ENCODE results near the gene LPP. TPM values are rescaled to one million over a fixed set of nuclear protein-coding genes. Genes with fewer than 3 reads are reported as not detected.

The LPP gene
- total RNA-seq, 1 donor from 2014 or later = 222 TPM

GRCh38 chr3:188518835-188519452 lies 365.0 kb downstream of the LPP start:
- Mint-ChIP-seq H3K36me3 (ENCODE audit: low read depth, unreplicated experiment) (peaks cover 14% of the 10 kb centered on the region), H3K9me3 (ENCODE audit: unreplicated experiment) (peaks cover 3% of the 10 kb centered on the region), H3K4me1 (ENCODE audit: low read depth, unreplicated experiment) (peaks cover 13% of the 10 kb centered on the region), H3K27ac (ENCODE audit: unreplicated experiment) (no peak overlapping the region), H3K4me3 (ENCODE audit: unreplicated experiment) (no peak overlapping the region), H3K27me3 (ENCODE audit: low read depth, unreplicated experiment) (no peaks in the 10 kb centered on the region)
- Histone ChIP-seq H3K4me2 (ENCODE audit: low read length) (no peak overlapping the region), H2AFZ (ENCODE audit: low read depth, low read length) (no peak overlapping the region), H3K9me3 (ENCODE audit: insufficient read depth, low read depth, low read length) (no peaks in the 10 kb centered on the region), H3K4me3 (ENCODE audit: insufficient read depth, low read depth, low read length) (no peak overlapping the region), H3K79me2 (ENCODE audit: insufficient read depth, low read length) (peaks cover 88% of the 10 kb centered on the region), H3K9ac (ENCODE audit: low read length) (no peak overlapping the region), H3K36me3 (ENCODE audit: insufficient read depth, low read length) (no peaks in the 10 kb centered on the region), H3K27me3 (ENCODE audit: insufficient read depth, low read length) (no peaks in the 10 kb centered on the region), H3K27ac (ENCODE audit: low read depth, low read length) (no peak overlapping the region), H3K4me1 (ENCODE audit: insufficient read depth, low read length) (peaks cover 9% of the 10 kb centered on the region), H4K20me1 (ENCODE audit: insufficient read depth, low read length) (peaks cover 34% of the 10 kb centered on the region)
- TF ChIP-seq, protein P1, sequence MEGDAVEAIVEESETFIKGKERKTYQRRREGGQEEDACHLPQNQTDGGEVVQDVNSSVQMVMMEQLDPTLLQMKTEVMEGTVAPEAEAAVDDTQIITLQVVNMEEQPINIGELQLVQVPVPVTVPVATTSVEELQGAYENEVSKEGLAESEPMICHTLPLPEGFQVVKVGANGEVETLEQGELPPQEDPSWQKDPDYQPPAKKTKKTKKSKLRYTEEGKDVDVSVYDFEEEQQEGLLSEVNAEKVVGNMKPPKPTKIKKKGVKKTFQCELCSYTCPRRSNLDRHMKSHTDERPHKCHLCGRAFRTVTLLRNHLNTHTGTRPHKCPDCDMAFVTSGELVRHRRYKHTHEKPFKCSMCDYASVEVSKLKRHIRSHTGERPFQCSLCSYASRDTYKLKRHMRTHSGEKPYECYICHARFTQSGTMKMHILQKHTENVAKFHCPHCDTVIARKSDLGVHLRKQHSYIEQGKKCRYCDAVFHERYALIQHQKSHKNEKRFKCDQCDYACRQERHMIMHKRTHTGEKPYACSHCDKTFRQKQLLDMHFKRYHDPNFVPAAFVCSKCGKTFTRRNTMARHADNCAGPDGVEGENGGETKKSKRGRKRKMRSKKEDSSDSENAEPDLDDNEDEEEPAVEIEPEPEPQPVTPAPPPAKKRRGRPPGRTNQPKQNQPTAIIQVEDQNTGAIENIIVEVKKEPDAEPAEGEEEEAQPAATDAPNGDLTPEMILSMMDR (IDR thresholded peaks at IDR 0.05; ENCODE audit: insufficient read depth, low read depth, low read length) = no peak
- TF ChIP-seq EZH2 (IDR thresholded peaks at IDR 0.05; ENCODE audit: insufficient read depth, low read length) = no peak
- DNase-seq (ENCODE audit: low read depth) (no peak), FAIRE-seq (no peak)

DNA sequence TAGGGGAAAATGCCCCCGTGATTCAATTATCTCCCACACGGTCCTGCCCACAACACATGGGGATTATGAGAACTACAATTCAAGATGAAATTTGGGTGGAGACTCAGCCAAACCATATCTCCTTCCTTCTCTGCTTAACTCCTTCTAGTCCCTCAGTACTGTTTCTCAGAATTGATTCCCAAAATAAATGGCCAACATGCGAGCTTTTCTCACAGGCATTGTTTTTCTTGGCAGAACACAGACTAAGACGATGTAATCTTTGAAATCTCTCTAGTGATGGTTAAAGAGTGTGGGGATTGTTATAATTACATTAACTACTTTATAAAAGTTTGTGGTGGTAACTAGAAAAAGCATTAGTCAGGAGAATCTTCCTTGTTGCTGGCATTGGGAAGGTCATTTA lies 366.5 kb downstream of the LPP start:
- H3K36me3 Mint-ChIP-seq (ENCODE audit: low read depth, unreplicated experiment) = peaks cover 22% of the 10 kb centered on the region
- Histone ChIP-seq H3K27ac (ENCODE audit: low read depth, low read length) (peak overlapping the region; percentile 11), H3K27me3 (ENCODE audit: insufficient read depth, low read length) (no peaks in the 10 kb centered on the region), H3K9ac (ENCODE audit: low read length) (no peak overlapping the region), H3K79me2 (ENCODE audit: insufficient read depth, low read length) (peaks cover 78% of the 10 kb centered on the region), H3K9me3 (ENCODE audit: insufficient read depth, low read depth, low read length) (no peaks in the 10 kb centered on the region), H3K4me1 (ENCODE audit: insufficient read depth, low read length) (peaks cover 7% of the 10 kb centered on the region), H3K4me3 (ENCODE audit: insufficient read depth, low read depth, low read length) (no peak overlapping the region), H4K20me1 (ENCODE audit: insufficient read depth, low read length) (peaks cover 27% of the 10 kb centered on the region), H2AFZ (ENCODE audit: low read depth, low read length) (no peak overlapping the region), H3K4me2 (ENCODE audit: low read length) (no peak overlapping the region), H3K36me3 (ENCODE audit: insufficient read depth, low read length) (peaks cover 2% of the 10 kb centered on the region)
- no peak overlapping the region for H3K4me3 Mint-ChIP-seq (ENCODE audit: unreplicated experiment)
- peak; percentile 41 for DNase-seq (ENCODE audit: low read depth)
- FAIRE-seq = no peak
- TF ChIP-seq EZH2 (IDR thresholded peaks at IDR 0.05; ENCODE audit: insufficient read depth, low read length) = no peak
- TF ChIP-seq, protein P1 (IDR thresholded peaks at IDR 0.05; ENCODE audit: insufficient read depth, low read depth, low read length) = no peak
- peaks cover 3% of the 10 kb centered on the region for H3K9me3 Mint-ChIP-seq (ENCODE audit: unreplicated experiment)
- peaks cover 14% of the 10 kb centered on the region for H3K4me1 Mint-ChIP-seq (ENCODE audit: low read depth, unreplicated experiment)
- peak overlapping the region; percentile 67 for H3K27ac Mint-ChIP-seq (ENCODE audit: unreplicated experiment)
- no peaks in the 10 kb centered on the region for H3K27me3 Mint-ChIP-seq (ENCODE audit: low read depth, unreplicated experiment)

- no peaks in the 10 kb centered on the region for H3K27me3 Mint-ChIP-seq (ENCODE audit: low read depth, unreplicated experiment)
- DNase-seq (ENCODE audit: low read depth) = no peak
- no peak overlapping the region for H3K9ac ChIP-seq (ENCODE audit: low read length)
- no peak overlapping the region for H3K4me3 ChIP-seq (ENCODE audit: insufficient read depth, low read depth, low read length)
- no peaks in the 10 kb centered on the region for H3K9me3 ChIP-seq (ENCODE audit: insufficient read depth, low read depth, low read length)
- H4K20me1 ChIP-seq (ENCODE audit: insufficient read depth, low read length) = peaks cover 27% of the 10 kb centered on the region
- H3K79me2 ChIP-seq (ENCODE audit: insufficient read depth, low read length) = peaks cover 73% of the 10 kb centered on the region
- H3K4me1 ChIP-seq (ENCODE audit: insufficient read depth, low read length) = peaks cover 7% of the 10 kb centered on the region
- peaks cover 7% of the 10 kb centered on the region for H3K36me3 ChIP-seq (ENCODE audit: insufficient read depth, low read length)
- H3K4me1 Mint-ChIP-seq (ENCODE audit: low read depth, unreplicated experiment) = peaks cover 18% of the 10 kb centered on the region
- no peaks in the 10 kb centered on the region for H3K27me3 ChIP-seq (ENCODE audit: insufficient read depth, low read length)
- no peak overlapping the region for H3K4me3 Mint-ChIP-seq (ENCODE audit: unreplicated experiment)
- peaks cover 31% of the 10 kb centered on the region for H3K36me3 Mint-ChIP-seq (ENCODE audit: low read depth, unreplicated experiment)
- H2AFZ ChIP-seq (ENCODE audit: low read depth, low read length) = no peak overlapping the region
- no peak overlapping the region for H3K27ac Mint-ChIP-seq (ENCODE audit: unreplicated experiment)
- TF ChIP-seq, protein P1 (IDR thresholded peaks at IDR 0.05; ENCODE audit: insufficient read depth, low read depth, low read length) = no peak
- H3K9me3 Mint-ChIP-seq (ENCODE audit: unreplicated experiment) = peaks cover 3% of the 10 kb centered on the region
- no peak for FAIRE-seq
- H3K27ac ChIP-seq (ENCODE audit: low read depth, low read length) = no peak overlapping the region
- no peak overlapping the region for H3K4me2 ChIP-seq (ENCODE audit: low read length)
These were observed 368.2 kb downstream of the LPP start for GRCh38 chr3:188522115-188522514.
